ENCODE results near the gene HLCS. TPM values are rescaled to one million over a fixed set of nuclear protein-coding genes. Genes with fewer than 3 reads are reported as not detected.

The HLCS gene
- total RNA-seq, 1 donor: 59.7 TPM

- no peaks in the 10 kb centered on the region for H3K4me1 ChIP-seq (ENCODE audit: insufficient read depth, low read length)
- DNase-seq (ENCODE audit: insufficient read length, low spot score, missing footprints): peak; percentile 85
- peaks cover 27% of the 10 kb centered on the region for H3K27me3 ChIP-seq (ENCODE audit: insufficient read depth, low read length)
- no peak overlapping the region for H3K4me2 ChIP-seq (ENCODE audit: insufficient read depth, low read length)
- no peaks in the 10 kb centered on the region for H3K36me3 ChIP-seq (ENCODE audit: insufficient read depth, low read length)
- TF ChIP-seq, protein P1, sequence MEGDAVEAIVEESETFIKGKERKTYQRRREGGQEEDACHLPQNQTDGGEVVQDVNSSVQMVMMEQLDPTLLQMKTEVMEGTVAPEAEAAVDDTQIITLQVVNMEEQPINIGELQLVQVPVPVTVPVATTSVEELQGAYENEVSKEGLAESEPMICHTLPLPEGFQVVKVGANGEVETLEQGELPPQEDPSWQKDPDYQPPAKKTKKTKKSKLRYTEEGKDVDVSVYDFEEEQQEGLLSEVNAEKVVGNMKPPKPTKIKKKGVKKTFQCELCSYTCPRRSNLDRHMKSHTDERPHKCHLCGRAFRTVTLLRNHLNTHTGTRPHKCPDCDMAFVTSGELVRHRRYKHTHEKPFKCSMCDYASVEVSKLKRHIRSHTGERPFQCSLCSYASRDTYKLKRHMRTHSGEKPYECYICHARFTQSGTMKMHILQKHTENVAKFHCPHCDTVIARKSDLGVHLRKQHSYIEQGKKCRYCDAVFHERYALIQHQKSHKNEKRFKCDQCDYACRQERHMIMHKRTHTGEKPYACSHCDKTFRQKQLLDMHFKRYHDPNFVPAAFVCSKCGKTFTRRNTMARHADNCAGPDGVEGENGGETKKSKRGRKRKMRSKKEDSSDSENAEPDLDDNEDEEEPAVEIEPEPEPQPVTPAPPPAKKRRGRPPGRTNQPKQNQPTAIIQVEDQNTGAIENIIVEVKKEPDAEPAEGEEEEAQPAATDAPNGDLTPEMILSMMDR (IDR thresholded peaks at IDR 0.05; ENCODE audit: extremely low read depth, low read depth, low read length): no peak
- H4K20me1 ChIP-seq (ENCODE audit: insufficient read depth, low read length): peaks cover 12% of the 10 kb centered on the region
- no peaks in the 10 kb centered on the region for H3K79me2 ChIP-seq (ENCODE audit: insufficient read depth, low read length)
- H2AFZ ChIP-seq (ENCODE audit: low read length): no peak overlapping the region
- H3K27ac ChIP-seq (ENCODE audit: low read depth, low read length): no peak overlapping the region
- H3K9me3 ChIP-seq (ENCODE audit: low read depth, low read length): no peaks in the 10 kb centered on the region
- no peak overlapping the region for H3K4me3 ChIP-seq (ENCODE audit: insufficient read depth, low read length)
Measured at GRCh38 chr21:36708286-36709029, 258.0 kb downstream of the HLCS start.

GRCh38 chr21:36707763-36708285 is 258.6 kb downstream of the HLCS start:
- Histone ChIP-seq H3K27me3 (ENCODE audit: insufficient read depth, low read length) (peaks cover 27% of the 10 kb centered on the region), H3K4me2 (ENCODE audit: insufficient read depth, low read length) (no peak overlapping the region), H3K36me3 (ENCODE audit: insufficient read depth, low read length) (no peaks in the 10 kb centered on the region), H2AFZ (ENCODE audit: low read length) (no peak overlapping the region), H3K9me3 (ENCODE audit: low read depth, low read length) (no peaks in the 10 kb centered on the region), H3K4me1 (ENCODE audit: insufficient read depth, low read length) (no peaks in the 10 kb centered on the region), H3K27ac (ENCODE audit: low read depth, low read length) (no peak overlapping the region), H3K4me3 (ENCODE audit: insufficient read depth, low read length) (no peak overlapping the region), H4K20me1 (ENCODE audit: insufficient read depth, low read length) (peaks cover 12% of the 10 kb centered on the region), H3K79me2 (ENCODE audit: insufficient read depth, low read length) (peaks cover 4% of the 10 kb centered on the region)
- peak; percentile 47 for DNase-seq (ENCODE audit: insufficient read length, low spot score, missing footprints)
- TF ChIP-seq, protein P1 (IDR thresholded peaks at IDR 0.05; ENCODE audit: extremely low read depth, low read depth, low read length): no peak

DNA sequence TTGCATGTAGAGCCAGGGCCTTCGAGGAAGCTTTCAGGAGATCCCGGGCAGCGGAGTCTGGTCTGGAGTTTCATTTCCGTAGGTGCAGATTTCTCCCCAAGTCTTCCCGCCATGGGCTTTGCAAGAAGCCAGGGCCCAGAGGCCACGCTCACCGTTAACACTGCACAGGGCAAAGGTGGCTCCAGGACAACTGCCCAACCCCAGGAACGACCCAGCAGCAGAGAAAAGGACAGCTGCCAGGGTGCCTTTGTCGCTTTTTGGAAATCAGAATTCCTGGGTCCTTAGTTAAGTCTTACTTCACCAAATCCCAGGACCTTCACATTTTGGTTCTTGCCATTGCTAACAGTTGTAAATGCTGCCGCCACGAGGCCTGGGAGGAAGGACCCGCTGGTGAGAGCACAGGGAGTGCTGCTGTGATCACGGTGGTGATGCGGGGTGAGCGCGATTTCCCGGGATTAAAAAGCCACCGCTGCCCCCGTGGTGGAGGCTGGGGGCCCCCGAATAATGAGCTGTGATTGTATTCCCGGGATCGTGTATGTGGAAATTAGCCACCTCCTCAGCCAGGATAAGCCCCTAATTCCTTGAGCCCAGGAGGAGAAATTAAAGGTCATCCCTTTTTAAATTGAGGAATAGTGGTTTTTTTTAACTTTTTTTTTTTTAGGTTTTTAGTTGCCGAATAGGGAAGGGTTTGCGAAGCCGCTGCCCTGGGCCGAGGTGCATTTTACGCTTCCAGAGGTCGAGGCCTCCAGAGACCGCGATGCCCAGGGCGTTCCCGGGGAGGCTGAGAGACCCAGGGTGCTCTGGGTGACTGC is 259.3 kb downstream of the HLCS start:
- DNase-seq (ENCODE audit: insufficient read length, low spot score, missing footprints): peak; percentile 46
- H3K27me3 ChIP-seq (ENCODE audit: insufficient read depth, low read length): peaks cover 30% of the 10 kb centered on the region
- peaks cover 8% of the 10 kb centered on the region for H3K79me2 ChIP-seq (ENCODE audit: insufficient read depth, low read length)
- no peaks in the 10 kb centered on the region for H3K9me3 ChIP-seq (ENCODE audit: low read depth, low read length)
- H3K4me1 ChIP-seq (ENCODE audit: insufficient read depth, low read length): no peaks in the 10 kb centered on the region
- TF ChIP-seq, protein P1 (IDR thresholded peaks at IDR 0.05; ENCODE audit: extremely low read depth, low read depth, low read length): no peak
- H2AFZ ChIP-seq (ENCODE audit: low read length): no peak overlapping the region
- H4K20me1 ChIP-seq (ENCODE audit: insufficient read depth, low read length): peaks cover 16% of the 10 kb centered on the region
- H3K4me2 ChIP-seq (ENCODE audit: insufficient read depth, low read length): no peak overlapping the region
- H3K4me3 ChIP-seq (ENCODE audit: insufficient read depth, low read length): no peak overlapping the region
- no peak overlapping the region for H3K27ac ChIP-seq (ENCODE audit: low read depth, low read length)
- no peaks in the 10 kb centered on the region for H3K36me3 ChIP-seq (ENCODE audit: insufficient read depth, low read length)

- no peak overlapping the region for H3K4me3 ChIP-seq (ENCODE audit: insufficient read depth, low read length)
- H3K27me3 ChIP-seq (ENCODE audit: insufficient read depth, low read length): peaks cover 30% of the 10 kb centered on the region
- H4K20me1 ChIP-seq (ENCODE audit: insufficient read depth, low read length): peaks cover 19% of the 10 kb centered on the region
- peak; percentile 8 for DNase-seq (ENCODE audit: insufficient read length, low spot score, missing footprints)
- no peak overlapping the region for H3K27ac ChIP-seq (ENCODE audit: low read depth, low read length)
- TF ChIP-seq, protein P1 (IDR thresholded peaks at IDR 0.05; ENCODE audit: extremely low read depth, low read depth, low read length): no peak
- H3K79me2 ChIP-seq (ENCODE audit: insufficient read depth, low read length): peaks cover 8% of the 10 kb centered on the region
- H3K4me1 ChIP-seq (ENCODE audit: insufficient read depth, low read length): no peaks in the 10 kb centered on the region
- H3K36me3 ChIP-seq (ENCODE audit: insufficient read depth, low read length): no peaks in the 10 kb centered on the region
- no peak overlapping the region for H3K4me2 ChIP-seq (ENCODE audit: insufficient read depth, low read length)
- no peaks in the 10 kb centered on the region for H3K9me3 ChIP-seq (ENCODE audit: low read depth, low read length)
- H2AFZ ChIP-seq (ENCODE audit: low read length): no peak overlapping the region
Measured at GRCh38 chr21:36706482-36706852, 260.0 kb downstream of the HLCS start.

Data from osteoblast (primary cell).